GM23338 (cell line): ENCODE measurements around the gene NKAPD1. TPM values are rescaled to one million over a fixed set of nuclear protein-coding genes. Genes with fewer than 3 reads are reported as not detected.

Source experiments
- ATAC-seq: fragments of 200-7000 bp; cut with Tn5 transposase; 3 replicates; pipeline ENCODE4 v1.9.1; 2020
- DNase-seq: peaks from one replicate; pipeline ENCODE4 v3.0.0-alpha.2; 2015; ENCODE audit warnings: low spot score
- H2AFZ ChIP-seq: fragments of 200-600 bp; sonication (generic); 2 replicates; pipeline ENCODE4 v1.8.0; 2016; ENCODE audit warnings: antibody characterized with exemption, mild to moderate bottlenecking, moderate library complexity
- H3F3A ChIP-seq: fragments of 200-600 bp; sonication (generic); replicated peaks from 2 replicates; pipeline ENCODE4 v1.8.0; 2017; ENCODE audit warnings: antibody characterized with exemption, mixed run types, low read depth
- H3K27ac ChIP-seq: fragments of 200-600 bp; sonication (generic); 2 replicates; pipeline ENCODE4 v1.6.1; 2016; ENCODE audit warnings: low read depth
- H3K27me3 ChIP-seq: fragments of 200-600 bp; sonication (generic); 2 replicates; pipeline ENCODE4 v1.8.0; 2016; ENCODE audit warnings: mild to moderate bottlenecking, mixed run types, moderate library complexity; ENCODE audit not compliant: insufficient read depth
- H3K36me3 ChIP-seq: fragments of 200-600 bp; sonication (generic); 2 replicates; pipeline ENCODE4 v1.8.0; 2016; ENCODE audit warnings: mild to moderate bottlenecking; ENCODE audit not compliant: insufficient read depth
- H3K4me1 ChIP-seq: fragments of 200-600 bp; sonication (generic); 2 replicates; pipeline ENCODE4 v1.8.0; 2016; ENCODE audit warnings: mild to moderate bottlenecking, moderate library complexity; ENCODE audit not compliant: insufficient read depth
- H3K4me2 ChIP-seq: fragments of 200-600 bp; sonication (generic); 2 replicates; pipeline ENCODE4 v1.7.1; 2017; ENCODE audit warnings: mixed run types
- H3K4me3 ChIP-seq: fragments of 200-600 bp; sonication (generic); 2 replicates; pipeline ENCODE4 v1.6.1; 2016; ENCODE audit warnings: mixed run types
- H3K79me2 ChIP-seq: fragments of 200-600 bp; sonication (generic); replicated peaks from 2 replicates; pipeline ENCODE4 v1.8.0; 2017; ENCODE audit warnings: mild to moderate bottlenecking; ENCODE audit not compliant: insufficient read depth
- H3K9me2 ChIP-seq: fragments of 200-600 bp; sonication (generic); 2 replicates; pipeline ENCODE4 v1.8.0; 2017; ENCODE audit not compliant: insufficient read depth
- H4K20me1 ChIP-seq: fragments of 200-600 bp; sonication (generic); replicated peaks from 2 replicates; pipeline ENCODE4 v1.8.0; 2017; ENCODE audit warnings: mild to moderate bottlenecking; ENCODE audit not compliant: insufficient read depth
- H3K27ac Mint-ChIP-seq: 2 replicates; pipeline ENCODE4 v1.8.0; 2020; ENCODE audit warnings: inconsistent platforms, mild to moderate bottlenecking, moderate library complexity, mixed read lengths
- H3K27me3 Mint-ChIP-seq: 3 replicates; pipeline ENCODE4 v1.8.0; 2022; ENCODE audit warnings: low read depth, mild to moderate bottlenecking, moderate library complexity, mixed read lengths, inconsistent platforms; ENCODE audit not compliant: insufficient read depth, poor library complexity
- H3K36me3 Mint-ChIP-seq: 3 replicates; pipeline ENCODE4 v1.8.0; 2021; ENCODE audit warnings: low read depth, mild to moderate bottlenecking, inconsistent platforms, moderate library complexity, mixed read lengths
- H3K4me1 Mint-ChIP-seq: 3 replicates; pipeline ENCODE4 v1.8.0; 2020; ENCODE audit warnings: mild to moderate bottlenecking, inconsistent platforms, mixed read lengths
- H3K4me3 Mint-ChIP-seq: 3 replicates; pipeline ENCODE4 v1.8.0; 2021; ENCODE audit warnings: moderate library complexity, mild to moderate bottlenecking, inconsistent platforms, mixed read lengths
- H3K9me3 Mint-ChIP-seq: 3 replicates; pipeline ENCODE4 v1.8.0; 2020; ENCODE audit warnings: moderate library complexity, mild to moderate bottlenecking, inconsistent platforms, mixed read lengths
- CREB1 ChIP-seq: fragments of 250-450 bp; sonication (Bioruptor Pico); IDR thresholded peaks from 2 replicates; pipeline ENCODE4 v1.5.0; 2020; ENCODE audit warnings: low read depth, mild to moderate bottlenecking, moderate library complexity
- CTCF ChIP-seq, 2 experiments: fragments of 200-600 bp in 1 of 2; sonication (generic) in 1 of 2; conservative IDR thresholded peaks; 2 replicates each; pipeline versions ENCODE4 v1.5.1 to v1.6.1; 2016 to 2017; ENCODE audit warnings: antibody characterized with exemption in 2 of 2, low read depth in 2 of 2, mild to moderate bottlenecking in 2 of 2, moderate library complexity in 1 of 2
- POLR2AphosphoS5 ChIP-seq: IDR thresholded peaks from 2 replicates; pipeline ENCODE4 v1.6.1; 2016; ENCODE audit warnings: antibody characterized with exemption, low read depth
- REST ChIP-seq: IDR thresholded peaks from one replicate; pipeline ENCODE4 v1.6.1; 2018; ENCODE audit warnings: antibody characterized with exemption; ENCODE audit not compliant: unreplicated experiment
- STAT1 ChIP-seq: IDR thresholded peaks from one replicate; pipeline ENCODE4 v1.6.1; 2016; ENCODE audit warnings: antibody characterized with exemption; ENCODE audit not compliant: unreplicated experiment
- ZNF114 ChIP-seq: fragments of 250-450 bp; sonication (Bioruptor Pico); IDR thresholded peaks from 2 replicates; pipeline ENCODE4 v1.5.0; 2020; ENCODE audit warnings: mild to moderate bottlenecking, moderate library complexity
- ZNF462 ChIP-seq: fragments of 250-450 bp; sonication (Bioruptor Pico); IDR thresholded peaks from 2 replicates; pipeline ENCODE4 v1.5.0; 2020; ENCODE audit warnings: mild to moderate bottlenecking, moderate library complexity
- polyA plus RNA-seq: library from polyadenylated mRNA; unstranded; fragments of >200 nt; fragmentation: Nextera tagmentation; extraction: Ambion mirVana; gene quantifications from 2 replicates; pipeline ENCODE4 v1.2.1, GENCODE V29; 2016
- total RNA-seq: library from RNA; depleted of rRNA; stranded (reverse); fragments of >200 nt; shearing (Covaris generic); gene quantifications from 2 replicates; pipeline ENCODE4 v1.2.3, GENCODE V29; 2014

Gene NKAPD1
- total and polyA plus RNA-seq, 2 experiments from 2014 or later, result 14.6 to 40.6 TPM

- peaks cover 3% of the 10 kb centered on the region; the same call in 1 of the 3 replicates for H3K9me3 Mint-ChIP-seq
Measured at GRCh38 chr11:112123129-112123528, 49.0 kb downstream of the NKAPD1 start.

More at GRCh38 chr11:112123129-112123528, 49.0 kb downstream of the NKAPD1 start:
- Histone ChIP-seq H3K79me2 (no peaks in the 10 kb centered on the region), H3K9me2 (no peaks in the 10 kb centered on the region), H3F3A (no peaks in the 10 kb centered on the region), H3K36me3 (no peaks in the 10 kb centered on the region), H3K27me3 (no peaks in the 10 kb centered on the region), H3K4me2 (no peak overlapping the region), H4K20me1 (no peaks in the 10 kb centered on the region), H3K27ac (no peak overlapping the region), H3K4me1 (no peaks in the 10 kb centered on the region), H3K4me3 (no peak overlapping the region), H2AFZ (no peak overlapping the region)
- ATAC-seq (no peak), DNase-seq (no peak)
- TF ChIP-seq REST (no peak), CREB1 (CRISPR knock-in tag) (no peak), STAT1 (no peak), CTCF (conservative IDR thresholded peaks at IDR 0.05; ENCODE audit: low read depth in 2 of 2) (no peak), ZNF462 (CRISPR knock-in tag) (no peak), ZNF114 (CRISPR knock-in tag) (no peak), POLR2AphosphoS5 (no peak)
- Mint-ChIP-seq H3K36me3 (no peaks in the 10 kb centered on the region), H3K27ac (no peak overlapping the region), H3K27me3 (peaks cover 2% of the 10 kb centered on the region), H3K4me3 (no peak overlapping the region), H3K4me1 (no peaks in the 10 kb centered on the region)
